Activated naive CD4-positive, alpha-beta T cell treated with Interleukin-2 at 50 U/mL for 16 hours (primary cell): Measurements from ENCODE around the gene XRN1.
"Not testable (repeated sequence)": the region's sequence is repeated elsewhere in the genome, so short reads cannot be mapped to it uniquely, and the experiment has no call there.

Source experiments
- DNase-seq: peaks from one replicate; pipeline ENCODE4 v3.0.0-alpha.2; 2020

The XRN1 gene

GRCh38 chr3:142433110-142433509, 14.7 kb downstream of the XRN1 start:
- DNase-seq, result no peak

GRCh38 chr3:142429582-142429981, 18.3 kb downstream of the XRN1 start:
- DNase-seq, result no peak

- no peak for DNase-seq
Measured at GRCh38 chr3:142424754-142425153, 23.1 kb downstream of the XRN1 start.

- no peak for DNase-seq
Measured at GRCh38 chr3:142418926-142419592, 28.8 kb downstream of the XRN1 start.

- DNase-seq, result no peak
Measured at GRCh38 chr3:142417302-142417701, 30.5 kb downstream of the XRN1 start.

GRCh38 chr3:142400537-142400936, 47.3 kb downstream of the XRN1 start:
- not testable (repeated sequence) for DNase-seq

- no peak for DNase-seq
Measured at GRCh38 chr3:142394921-142395622, 52.8 kb downstream of the XRN1 start.

- no peak for DNase-seq
Measured at GRCh38 chr3:142385078-142385477, 62.8 kb downstream of the XRN1 start.

- DNase-seq, result no peak
Measured at GRCh38 chr3:142374687-142375086, 73.2 kb downstream of the XRN1 start.

GRCh38 chr3:142369576-142369975, 78.3 kb downstream of the XRN1 start:
- DNase-seq, result not testable (repeated sequence)

- DNase-seq, result no peak
Measured at GRCh38 chr3:142366434-142366833, 81.4 kb downstream of the XRN1 start.

GRCh38 chr3:142363936-142364467, 83.8 kb downstream of the XRN1 start:
- no peak for DNase-seq

GRCh38 chr3:142363433-142363832, 84.4 kb downstream of the XRN1 start:
- not testable (repeated sequence) for DNase-seq

GRCh38 chr3:142359367-142359766, 88.5 kb downstream of the XRN1 start:
- DNase-seq, result no peak

- DNase-seq, result no peak
Measured at GRCh38 chr3:142356818-142357217, 91.0 kb downstream of the XRN1 start.

- DNase-seq, result no peak
Measured at GRCh38 chr3:142355692-142356091, 92.1 kb downstream of the XRN1 start.

GRCh38 chr3:142354076-142354475, 93.8 kb downstream of the XRN1 start:
- no peak for DNase-seq

GRCh38 chr3:142353571-142353970, 94.3 kb downstream of the XRN1 start:
- no peak for DNase-seq

- DNase-seq, result not testable (repeated sequence)
Measured at GRCh38 chr3:142352698-142353097, 95.1 kb downstream of the XRN1 start.

- DNase-seq, result no peak
Measured at GRCh38 chr3:142348460-142348859, 99.4 kb downstream of the XRN1 start.

- DNase-seq, result no peak
Measured at GRCh38 chr3:142337994-142338393, 109.8 kb downstream of the XRN1 start.

GRCh38 chr3:142332390-142332789, 115.4 kb downstream of the XRN1 start:
- DNase-seq, result no peak

- DNase-seq, result not testable (repeated sequence)
Measured at GRCh38 chr3:142324275-142324953, 123.4 kb downstream of the XRN1 start.

GRCh38 chr3:142319912-142320311, 127.9 kb downstream of the XRN1 start:
- DNase-seq, result no peak
